H9 (cell line): Measurements from ENCODE around the gene OOSP4B. TPM values are rescaled to one million over a fixed set of nuclear protein-coding genes. Genes with fewer than 3 reads are reported as not detected.

Experiments used
- DNase-seq: peaks from one replicate; pipeline ENCODE4 v3.0.0-alpha.2; 2017
- H2AFZ ChIP-seq: one replicate; pipeline ENCODE4 v1.6.1; 2013; ENCODE audit warnings: mild to moderate bottlenecking, low read length, control low read depth, moderate library complexity
- H2AK5ac ChIP-seq: 2 replicates; pipeline ENCODE4 v1.6.1; 2013; ENCODE audit warnings: low read length, control low read depth, mixed read lengths; ENCODE audit not compliant: insufficient read length
- H2BK120ac ChIP-seq: one replicate; pipeline ENCODE4 v1.6.1; 2013; ENCODE audit warnings: low read depth, mild to moderate bottlenecking, low read length, control low read depth, inconsistent platforms; ENCODE audit not compliant: poor library complexity, severe bottlenecking
- H2BK12ac ChIP-seq: 2 replicates; pipeline ENCODE4 v1.6.1; 2013; ENCODE audit warnings: low read length, control low read depth, mixed read lengths, low read depth; ENCODE audit not compliant: insufficient read length
- H2BK15ac ChIP-seq: 2 replicates; pipeline ENCODE4 v1.6.1; 2013; ENCODE audit warnings: low read depth, low read length, control low read depth
- H2BK20ac ChIP-seq: one replicate; pipeline ENCODE4 v1.6.1; 2013; ENCODE audit warnings: low read depth, mild to moderate bottlenecking, low read length, control low read depth, inconsistent platforms; ENCODE audit not compliant: poor library complexity, severe bottlenecking
- H2BK5ac ChIP-seq: 2 replicates; pipeline ENCODE4 v1.6.1; 2013; ENCODE audit warnings: low read length, control low read depth, mixed read lengths; ENCODE audit not compliant: insufficient read length
- H3K14ac ChIP-seq: 2 replicates; pipeline ENCODE4 v1.6.1; 2013; ENCODE audit warnings: low read length, control low read depth; ENCODE audit not compliant: insufficient read depth
- H3K18ac ChIP-seq: 2 replicates; pipeline ENCODE4 v1.6.1; 2013; ENCODE audit warnings: low read depth, mild to moderate bottlenecking, mixed read lengths, low read length, control low read depth; ENCODE audit not compliant: insufficient read length
- H3K23ac ChIP-seq: 2 replicates; pipeline ENCODE4 v1.6.1; 2013; ENCODE audit warnings: low read length, control low read depth, mixed read lengths, low read depth; ENCODE audit not compliant: insufficient read length
- H3K23me2 ChIP-seq: 2 replicates; pipeline ENCODE4 v1.6.1; 2013; ENCODE audit warnings: low read depth, mild to moderate bottlenecking, mixed read lengths, low read length, control low read depth; ENCODE audit not compliant: insufficient read length, poor library complexity, severe bottlenecking
- H3K27ac ChIP-seq: 2 replicates; pipeline ENCODE4 v1.5.1; 2013; ENCODE audit warnings: low read length, control low read depth, mixed read lengths, low read depth; ENCODE audit not compliant: insufficient read length
- H3K27me3 ChIP-seq: 2 replicates; pipeline ENCODE4 v1.6.1; 2013; ENCODE audit warnings: low read length, control low read depth, inconsistent platforms; ENCODE audit not compliant: insufficient read depth
- H3K4ac ChIP-seq: 2 replicates; pipeline ENCODE4 v1.6.1; 2013; ENCODE audit warnings: low read depth, mild to moderate bottlenecking, control low read depth, inconsistent platforms, low read length, moderate library complexity
- H3K4me1 ChIP-seq: 2 replicates; pipeline ENCODE4 v1.6.1; 2013; ENCODE audit warnings: low read length, control low read depth, inconsistent platforms; ENCODE audit not compliant: insufficient read depth
- H3K4me2 ChIP-seq: 2 replicates; pipeline ENCODE4 v1.6.1; 2013; ENCODE audit warnings: low read length, control low read depth, mixed read lengths; ENCODE audit not compliant: insufficient read length, insufficient read depth
- H3K56ac ChIP-seq: 2 replicates; pipeline ENCODE4 v1.6.1; 2013; ENCODE audit warnings: low read depth, mild to moderate bottlenecking, mixed read lengths, low read length, control low read depth; ENCODE audit not compliant: insufficient read length
- H3K79me1 ChIP-seq: 2 replicates; pipeline ENCODE4 v1.6.1; 2013; ENCODE audit warnings: low read depth, mild to moderate bottlenecking, moderate library complexity, low read length, control low read depth, inconsistent platforms; ENCODE audit not compliant: insufficient read depth, poor library complexity, severe bottlenecking
- H3K79me2 ChIP-seq: 2 replicates; pipeline ENCODE4 v1.6.1; 2013; ENCODE audit warnings: low read length, control low read depth, inconsistent platforms; ENCODE audit not compliant: insufficient read depth
- H3K9ac ChIP-seq: 2 replicates; pipeline ENCODE4 v1.6.1; 2013; ENCODE audit warnings: low read length, control low read depth, mixed read lengths; ENCODE audit not compliant: insufficient read length; ENCODE audit errors: extremely low read depth
- H3K9me3 ChIP-seq: one replicate; pipeline ENCODE4 v1.6.1; 2013; ENCODE audit warnings: low read depth, low read length, inconsistent platforms; ENCODE audit not compliant: control insufficient read depth
- H3T11ph ChIP-seq: one replicate; pipeline ENCODE4 v1.6.1; 2013; ENCODE audit warnings: mild to moderate bottlenecking, low read length, control low read depth, inconsistent platforms
- H4K20me1 ChIP-seq: one replicate; pipeline ENCODE4 v1.6.1; 2013; ENCODE audit not compliant: control insufficient read depth, insufficient read length, insufficient read depth
- H4K5ac ChIP-seq: 2 replicates; pipeline ENCODE4 v1.6.1; 2013; ENCODE audit warnings: low read depth, mild to moderate bottlenecking, mixed read lengths, low read length, control low read depth; ENCODE audit not compliant: insufficient read length
- H4K8ac ChIP-seq: replicated peaks from 2 replicates; pipeline ENCODE4 v1.6.1; 2013; ENCODE audit warnings: low read length, control low read depth, mixed read lengths, low read depth; ENCODE audit not compliant: insufficient read length
- H4K91ac ChIP-seq: 2 replicates; pipeline ENCODE4 v1.6.1; 2013; ENCODE audit warnings: low read depth, mild to moderate bottlenecking, moderate library complexity, mixed read lengths, low read length, control low read depth; ENCODE audit not compliant: insufficient read length
- H3K27ac Mint-ChIP-seq, 3 experiments: 2 replicates in 2 of 3; 3 replicates in 1 of 3; pipeline ENCODE4 v1.8.0; 2020 to 2021; ENCODE audit warnings: mixed read lengths in 3 of 3, mild to moderate bottlenecking in 1 of 3, moderate library complexity in 1 of 3
- H3K27me3 Mint-ChIP-seq: 2 replicates; pipeline ENCODE4 v1.8.0; 2021; ENCODE audit warnings: low read depth, mild to moderate bottlenecking, moderate library complexity, mixed read lengths
- H3K36me3 Mint-ChIP-seq, 3 experiments: 2 replicates in 2 of 3; 3 replicates in 1 of 3; pipeline ENCODE4 v1.8.0; 2020 to 2021; ENCODE audit warnings: low read depth in 3 of 3, mixed read lengths in 3 of 3; ENCODE audit not compliant: insufficient read depth in 1 of 3
- H3K4me1 Mint-ChIP-seq, 2 experiments: 2 replicates each; pipeline ENCODE4 v1.8.0; 2020; ENCODE audit warnings: mixed read lengths in 2 of 2
- H3K4me3 Mint-ChIP-seq, 2 experiments: 2 replicates in 1 of 2; 3 replicates in 1 of 2; pipeline ENCODE4 v1.8.0; 2020 to 2021; ENCODE audit warnings: mild to moderate bottlenecking in 2 of 2, mixed read lengths in 2 of 2, moderate library complexity in 1 of 2
- H3K9me3 Mint-ChIP-seq, 2 experiments: 2 replicates in 1 of 2; 3 replicates in 1 of 2; pipeline ENCODE4 v1.8.0; 2020; ENCODE audit warnings: mild to moderate bottlenecking in 2 of 2, mixed read lengths in 2 of 2, moderate library complexity in 1 of 2
- WGBS: extraction: QIAGEN DNeasy Blood & Tissue Kit; methylation state at CpG from one replicate; pipeline ENCODE4 v1.1.7; 2013; ENCODE audit warnings: missing lambda C conversion rate, low lambda C conversion rate, mixed read lengths; ENCODE audit not compliant: insufficient read length; ENCODE audit errors: extremely low coverage; 5-methylcytosine and 5-hydroxymethylcytosine counted together
- total RNA-seq: library from RNA; stranded (reverse); gene quantifications from 2 replicates; pipeline ENCODE4 v1.2.1, GENCODE V29; 2021
- TF ChIP-seq, protein P1 (sequence below): fragments of 200-600 bp; sonication (generic); conservative IDR thresholded peaks from 3 replicates; pipeline ENCODE4 v1.8.0; 2021; ENCODE audit warnings: antibody characterized with exemption, mild to moderate bottlenecking

OOSP4B gene
- total RNA-seq, 1 experiment from 2014 or later, result not detected

DNA sequence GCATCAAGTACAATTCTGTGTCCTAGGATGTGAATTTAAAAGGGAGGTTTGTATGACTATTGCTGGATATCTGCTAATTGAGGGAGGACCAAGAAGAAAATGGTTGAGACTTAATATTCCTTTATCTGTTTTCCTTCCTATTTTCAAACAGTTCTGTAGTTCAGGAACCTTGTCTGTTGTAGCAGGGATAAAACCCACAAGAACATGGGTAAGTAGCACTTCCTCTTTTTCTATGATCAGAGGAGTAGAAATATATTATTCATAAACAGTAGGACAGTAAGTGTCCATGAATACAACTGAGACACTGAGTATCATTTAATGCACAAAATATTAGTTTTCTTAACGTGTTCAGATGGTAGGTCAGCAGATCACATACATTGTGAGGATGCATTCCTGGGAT, 47.1 kb downstream of the OOSP4B start:
- no peaks in the 10 kb centered on the region; the same call in 1 of the 2 replicates for H3K27me3 ChIP-seq
- no peak overlapping the region for H2AK5ac ChIP-seq
- H3K79me1 ChIP-seq, result no peaks in the 10 kb centered on the region
- no peak overlapping the region for H3K23ac ChIP-seq
- H3K9ac ChIP-seq, result no peak overlapping the region
- H3K4me1 Mint-ChIP-seq, result no peaks in the 10 kb centered on the region
- H3K27ac Mint-ChIP-seq, result no peak overlapping the region
- H3K4me2 ChIP-seq, result no peak overlapping the region
- no peak overlapping the region for H3K18ac ChIP-seq
- H3K23me2 ChIP-seq, result no peaks in the 10 kb centered on the region
- H2BK12ac ChIP-seq, result no peak overlapping the region
- H3K4me3 Mint-ChIP-seq, result no peak overlapping the region
- no peak overlapping the region for H2BK15ac ChIP-seq
- H4K91ac ChIP-seq, result no peak overlapping the region
- H3K27me3 Mint-ChIP-seq, result no peaks in the 10 kb centered on the region
- no peaks in the 10 kb centered on the region for H3K9me3 ChIP-seq
- H4K5ac ChIP-seq, result no peak overlapping the region
- no peak for DNase-seq
- no peak overlapping the region for H3K56ac ChIP-seq
- no peaks in the 10 kb centered on the region for H4K20me1 ChIP-seq
- H3K4me1 ChIP-seq, result no peaks in the 10 kb centered on the region
- H2BK20ac ChIP-seq, result no peak overlapping the region
- H2AFZ ChIP-seq, result no peak overlapping the region
- no peak overlapping the region for H3K27ac ChIP-seq
- no peak overlapping the region for H3K4ac ChIP-seq
- H3K14ac ChIP-seq, result no peak overlapping the region
- H3K79me2 ChIP-seq, result no peaks in the 10 kb centered on the region
- H2BK5ac ChIP-seq, result no peak overlapping the region
- no peak overlapping the region for H4K8ac ChIP-seq
- no peak overlapping the region for H3T11ph ChIP-seq
- TF ChIP-seq, protein P1, sequence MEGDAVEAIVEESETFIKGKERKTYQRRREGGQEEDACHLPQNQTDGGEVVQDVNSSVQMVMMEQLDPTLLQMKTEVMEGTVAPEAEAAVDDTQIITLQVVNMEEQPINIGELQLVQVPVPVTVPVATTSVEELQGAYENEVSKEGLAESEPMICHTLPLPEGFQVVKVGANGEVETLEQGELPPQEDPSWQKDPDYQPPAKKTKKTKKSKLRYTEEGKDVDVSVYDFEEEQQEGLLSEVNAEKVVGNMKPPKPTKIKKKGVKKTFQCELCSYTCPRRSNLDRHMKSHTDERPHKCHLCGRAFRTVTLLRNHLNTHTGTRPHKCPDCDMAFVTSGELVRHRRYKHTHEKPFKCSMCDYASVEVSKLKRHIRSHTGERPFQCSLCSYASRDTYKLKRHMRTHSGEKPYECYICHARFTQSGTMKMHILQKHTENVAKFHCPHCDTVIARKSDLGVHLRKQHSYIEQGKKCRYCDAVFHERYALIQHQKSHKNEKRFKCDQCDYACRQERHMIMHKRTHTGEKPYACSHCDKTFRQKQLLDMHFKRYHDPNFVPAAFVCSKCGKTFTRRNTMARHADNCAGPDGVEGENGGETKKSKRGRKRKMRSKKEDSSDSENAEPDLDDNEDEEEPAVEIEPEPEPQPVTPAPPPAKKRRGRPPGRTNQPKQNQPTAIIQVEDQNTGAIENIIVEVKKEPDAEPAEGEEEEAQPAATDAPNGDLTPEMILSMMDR, result no peak
- no CpG with 5 or more reads among the region's 1 CpG for WGBS
- H3K9me3 Mint-ChIP-seq, result peaks cover 0 to 3% of the 10 kb centered on the region in 2 experiments; a peak in 1 of 5 replicates
- peaks cover 0 to 3% (median 0%) of the 10 kb centered on the region in 3 experiments; a peak in 1 of 7 replicates for H3K36me3 Mint-ChIP-seq
- no peak overlapping the region for H2BK120ac ChIP-seq
